Measurements from ENCODE around the gene CPED1.

CPED1 gene

GRCh38 chr7:121301446-121302213 lies 313.1 kb downstream of the CPED1 start:
- Histone ChIP-seq H3K4me3 (ENCODE audit: low read depth, low read length) (no peak overlapping the region), H3K27ac (peak overlapping the region; percentile 84), H3K27me3 (replicated peaks) (no peaks in the 10 kb centered on the region), H3K36me3 (replicated peaks) (no peaks in the 10 kb centered on the region)
- in situ Hi-C loops (cut with HindIII; ENCODE audit: low pct_ligation_motif_present, low sequenced_read_pairs) = no loop called here
- no peak for TF ChIP-seq CTCF (IDR thresholded peaks at IDR 0.05; ENCODE audit: low read depth, low read length, missing control alignments)
- DNase-seq = peak; percentile 46

- TF ChIP-seq CTCF (IDR thresholded peaks at IDR 0.05; ENCODE audit: low read depth, low read length, missing control alignments) = no peak
- in situ Hi-C loops (cut with HindIII; ENCODE audit: low pct_ligation_motif_present, low sequenced_read_pairs) = no loop called here
- DNase-seq = peak; percentile 83
- H3K4me3 ChIP-seq (ENCODE audit: low read depth, low read length) = no peak overlapping the region
- H3K27ac ChIP-seq = peak overlapping the region; percentile 84
- no peaks in the 10 kb centered on the region for H3K36me3 ChIP-seq (replicated peaks)
- H3K27me3 ChIP-seq (replicated peaks) = no peaks in the 10 kb centered on the region
Observed at GRCh38 chr7:121302214-121302745, 313.8 kb downstream of the CPED1 start.

- H3K27me3 ChIP-seq (replicated peaks) = no peaks in the 10 kb centered on the region
Observed at GRCh38 chr7:121303422-121304101, 315.1 kb downstream of the CPED1 start.

GRCh38 chr7:121304102-121304658 lies 315.7 kb downstream of the CPED1 start:
- in situ Hi-C loops (cut with HindIII; ENCODE audit: low pct_ligation_motif_present, low sequenced_read_pairs) = no loop called here
- Histone ChIP-seq H3K27me3 (replicated peaks) (no peaks in the 10 kb centered on the region), H3K36me3 (replicated peaks) (no peaks in the 10 kb centered on the region), H3K4me3 (ENCODE audit: low read depth, low read length) (no peak overlapping the region), H3K27ac (no peak overlapping the region)
- DNase-seq = no peak
- no peak for TF ChIP-seq CTCF (IDR thresholded peaks at IDR 0.05; ENCODE audit: low read depth, low read length, missing control alignments)

More at GRCh38 chr7:121303422-121304101, 315.1 kb downstream of the CPED1 start:
- DNase-seq = no peak
- H3K36me3 ChIP-seq (replicated peaks) = no peaks in the 10 kb centered on the region
- no peak overlapping the region for H3K27ac ChIP-seq
- in situ Hi-C loops (cut with HindIII; ENCODE audit: low pct_ligation_motif_present, low sequenced_read_pairs) = no loop called here
- no peak overlapping the region for H3K4me3 ChIP-seq (ENCODE audit: low read depth, low read length)
- peak; percentile 26 for TF ChIP-seq CTCF (IDR thresholded peaks at IDR 0.05; ENCODE audit: low read depth, low read length, missing control alignments)

GRCh38 chr7:121305109-121305508 lies 316.6 kb downstream of the CPED1 start:
- H3K36me3 ChIP-seq (replicated peaks) = no peaks in the 10 kb centered on the region
- in situ Hi-C loops (cut with HindIII; ENCODE audit: low pct_ligation_motif_present, low sequenced_read_pairs) = no loop called here

More at GRCh38 chr7:121305109-121305508, 316.6 kb downstream of the CPED1 start:
- Histone ChIP-seq H3K27ac (peak overlapping the region; percentile 4), H3K27me3 (replicated peaks) (no peaks in the 10 kb centered on the region), H3K4me3 (ENCODE audit: low read depth, low read length) (no peak overlapping the region)
- no peak for DNase-seq
- TF ChIP-seq CTCF (IDR thresholded peaks at IDR 0.05; ENCODE audit: low read depth, low read length, missing control alignments) = no peak
